SH-SY5Y (cell line): Measurements from ENCODE around the gene MRPL20.

Source experiments
- GATA2 ChIP-seq: IDR thresholded peaks from 2 replicates; pipeline ENCODE4 v1.6.1; 2011; ENCODE audit warnings: mild to moderate bottlenecking, low read depth, low read length
- GATA3 ChIP-seq: IDR thresholded peaks from 2 replicates; pipeline ENCODE4 v1.6.1; 2011; ENCODE audit warnings: low read depth, mild to moderate bottlenecking, low read length, moderate library complexity

Gene MRPL20

DNA sequence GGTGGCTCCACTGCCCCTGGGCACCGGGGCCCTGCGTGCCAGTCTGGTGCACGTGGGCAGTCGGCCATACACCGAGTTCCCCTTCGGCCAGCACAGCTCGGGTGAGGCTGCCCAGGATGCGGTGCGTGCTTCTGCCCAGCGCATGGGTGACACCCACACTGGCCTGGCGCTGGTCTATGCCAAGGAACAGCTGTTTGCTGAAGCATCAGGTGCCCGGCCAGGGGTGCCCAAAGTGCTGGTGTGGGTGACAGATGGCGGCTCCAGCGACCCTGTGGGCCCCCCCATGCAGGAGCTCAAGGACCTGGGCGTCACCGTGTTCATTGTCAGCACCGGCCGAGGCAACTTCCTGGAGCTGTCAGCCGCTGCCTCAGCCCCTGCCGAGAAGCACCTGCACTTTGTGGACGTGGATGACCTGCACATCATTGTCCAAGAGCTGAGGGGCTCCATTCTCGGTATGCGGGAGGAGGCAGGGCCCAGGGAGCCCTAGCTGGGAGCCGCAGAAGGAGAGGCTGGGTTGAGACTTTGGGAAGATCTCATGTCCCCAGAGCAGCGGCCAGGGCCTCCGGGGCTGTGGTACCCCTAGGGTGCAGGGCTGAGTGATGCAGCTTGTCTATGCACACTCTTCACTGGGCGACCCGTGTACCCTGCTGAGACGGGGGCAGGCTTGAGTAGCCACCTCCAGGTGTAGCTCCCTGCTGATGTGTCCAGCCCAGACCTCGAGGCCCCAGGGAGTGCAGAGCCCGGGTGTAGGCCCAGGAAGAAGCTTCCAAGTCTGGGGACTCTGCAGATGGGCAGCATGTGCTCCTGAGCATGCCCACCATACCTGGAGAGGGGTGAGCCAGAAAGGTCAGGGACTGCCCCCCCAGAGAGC lies 30.2 kb upstream of the MRPL20 start:
- TF ChIP-seq GATA3, result no peak
- no peak for TF ChIP-seq GATA2

DNA sequence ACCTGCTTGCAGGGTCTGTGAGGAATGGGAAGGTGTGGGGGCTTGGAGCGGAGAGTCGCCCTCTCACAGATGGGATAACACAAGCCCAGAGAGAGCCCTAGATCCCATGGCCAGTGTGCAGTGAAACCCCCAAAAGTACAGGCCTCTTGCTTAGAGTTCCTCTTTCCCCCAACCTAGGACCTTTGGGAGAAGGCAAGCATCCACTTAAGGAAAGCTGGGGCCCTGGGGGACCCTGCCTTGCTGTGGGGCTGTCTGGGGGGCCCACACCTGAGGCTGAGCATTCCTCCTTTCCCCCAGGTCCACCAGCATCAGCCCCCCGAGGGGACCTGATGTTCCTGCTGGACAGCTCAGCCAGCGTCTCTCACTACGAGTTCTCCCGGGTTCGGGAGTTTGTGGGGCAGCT lies 29.5 kb upstream of the MRPL20 start:
- TF ChIP-seq GATA2 (no peak), GATA3 (no peak)

DNA sequence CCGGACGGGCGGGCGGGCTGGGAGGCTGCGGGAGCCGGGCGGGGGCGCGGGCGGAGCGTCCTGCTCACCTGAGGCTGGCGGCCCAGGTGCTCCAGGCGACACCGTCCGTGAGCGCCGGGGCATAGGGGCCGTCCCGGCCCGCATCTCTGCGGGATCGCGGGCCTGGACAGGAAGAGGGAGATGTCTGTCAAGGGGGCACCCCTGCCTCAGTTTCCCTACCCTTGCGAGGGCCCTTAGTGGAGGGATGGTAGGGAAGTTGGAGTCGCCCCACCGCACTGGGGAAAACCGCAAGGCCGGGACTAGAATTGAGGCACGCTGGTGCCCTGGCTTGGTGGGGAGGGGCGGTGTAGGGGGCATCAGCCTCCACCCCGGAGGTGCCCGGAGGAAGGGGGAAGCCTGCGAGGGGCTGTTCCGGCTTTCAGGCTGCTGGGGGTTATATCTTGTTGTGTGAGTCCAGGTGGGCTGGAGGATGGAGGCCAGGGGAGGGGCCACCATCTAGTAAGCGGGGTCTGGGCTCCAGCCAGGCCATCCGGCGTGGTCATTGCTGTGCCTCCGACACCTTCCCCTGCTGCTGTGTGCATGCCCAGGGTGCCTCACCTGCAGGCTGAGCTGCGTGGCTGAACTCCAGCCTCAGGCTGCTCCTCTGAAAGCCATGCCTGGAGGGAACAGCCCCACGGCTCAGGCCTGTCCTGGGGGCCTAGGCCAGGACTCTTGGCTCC lies 29.0 kb upstream of the MRPL20 start:
- TF ChIP-seq GATA2 (no peak), GATA3 (no peak)

DNA sequence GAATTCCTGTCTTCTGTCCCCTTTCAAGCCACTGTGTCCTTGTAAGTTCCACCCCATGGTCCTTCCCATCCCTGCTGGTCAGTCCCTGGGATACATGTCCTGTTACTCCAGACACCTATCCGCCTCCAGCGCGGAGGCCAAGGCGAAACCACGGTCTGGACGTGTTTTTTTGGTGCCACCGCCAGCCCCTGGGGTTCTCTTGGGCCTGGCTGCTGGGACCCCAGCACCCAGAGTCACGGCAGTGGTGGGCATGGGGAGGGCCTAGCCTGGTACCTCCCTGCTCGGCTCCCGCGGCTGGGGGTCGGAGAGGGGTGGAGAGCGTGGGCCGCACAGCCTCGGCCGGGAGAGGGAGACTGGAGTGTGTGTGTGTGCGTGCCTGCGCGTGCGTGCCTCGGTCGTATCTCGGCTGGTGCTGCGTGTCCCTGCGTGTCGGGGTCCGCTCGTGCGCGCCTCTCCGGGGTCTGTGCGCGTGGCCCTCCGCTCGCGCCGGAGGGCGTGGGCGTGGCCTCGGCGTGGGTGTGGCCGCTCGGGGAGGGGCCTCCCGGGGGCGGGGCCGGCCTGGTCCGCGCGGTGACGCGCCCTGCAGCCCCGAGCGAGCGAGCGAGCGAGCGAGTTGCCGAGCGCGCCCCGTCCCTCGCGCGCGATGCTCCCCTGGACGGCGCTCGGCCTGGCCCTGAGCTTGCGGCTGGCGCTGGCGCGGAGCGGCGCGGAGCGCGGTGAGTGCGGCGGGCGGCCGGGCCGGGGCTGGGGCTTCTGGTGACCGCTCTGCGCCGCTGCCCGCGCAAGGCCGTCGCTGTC lies 28.2 kb upstream of the MRPL20 start, which contains the start of gene VWA1:
VWA1 (plus strand) TSS at position 585 of the 798 bp plus-strand sequence; CDS start at position 644, 59 bp downstream.
- TF ChIP-seq GATA2 (no peak), GATA3 (no peak)

DNA sequence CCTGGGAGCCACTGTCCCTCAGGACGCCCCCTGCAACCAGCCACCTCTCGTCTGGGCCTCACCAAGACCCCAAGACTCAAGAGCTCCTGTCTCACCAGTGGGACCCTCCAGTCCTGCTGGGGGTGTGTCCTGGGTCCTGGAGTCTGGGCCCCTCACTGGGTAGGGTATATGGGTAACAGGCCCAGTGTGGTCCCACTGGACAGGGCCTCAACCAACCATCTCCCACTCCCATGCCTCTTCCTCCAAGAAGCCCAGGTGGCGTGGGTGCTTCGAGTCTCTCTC lies 27.7 kb upstream of the MRPL20 start:
- TF ChIP-seq GATA3, result no peak
- no peak for TF ChIP-seq GATA2

DNA sequence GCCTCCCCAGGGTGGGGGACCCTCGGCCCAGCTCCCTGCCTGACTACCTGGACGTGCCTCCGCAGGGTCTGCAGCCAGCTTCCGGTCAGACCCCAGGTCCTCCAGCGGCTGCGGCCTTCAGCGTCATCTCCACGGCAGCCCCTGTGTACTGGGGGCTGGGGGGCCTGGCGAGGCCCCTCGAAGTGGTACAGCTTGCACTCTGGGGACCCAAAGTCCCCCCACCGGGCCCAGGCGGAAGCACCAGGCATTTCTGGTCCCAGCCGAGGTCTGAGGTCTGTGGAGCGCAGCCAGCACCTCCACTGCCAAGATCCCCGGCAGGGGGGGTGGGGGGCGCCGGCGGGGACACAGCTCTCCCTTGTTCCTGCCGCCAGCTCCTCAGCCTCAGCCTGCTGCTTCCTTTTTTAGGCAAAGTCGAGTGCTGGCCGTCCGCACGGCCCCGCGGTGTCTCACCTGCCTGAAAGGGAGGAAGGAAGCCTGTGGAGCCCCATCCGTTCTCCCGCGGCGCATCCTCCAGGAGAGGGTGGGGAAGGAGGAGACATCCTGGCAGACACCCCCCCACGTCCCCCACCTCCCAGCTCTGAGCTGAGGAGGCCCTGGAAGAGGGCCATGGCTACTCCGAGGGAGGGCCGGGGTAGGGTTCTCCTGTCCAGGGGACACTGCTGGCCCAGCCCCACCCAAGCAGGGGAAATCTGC lies 27.2 kb upstream of the MRPL20 start:
- TF ChIP-seq GATA3 (no peak), GATA2 (no peak)

DNA sequence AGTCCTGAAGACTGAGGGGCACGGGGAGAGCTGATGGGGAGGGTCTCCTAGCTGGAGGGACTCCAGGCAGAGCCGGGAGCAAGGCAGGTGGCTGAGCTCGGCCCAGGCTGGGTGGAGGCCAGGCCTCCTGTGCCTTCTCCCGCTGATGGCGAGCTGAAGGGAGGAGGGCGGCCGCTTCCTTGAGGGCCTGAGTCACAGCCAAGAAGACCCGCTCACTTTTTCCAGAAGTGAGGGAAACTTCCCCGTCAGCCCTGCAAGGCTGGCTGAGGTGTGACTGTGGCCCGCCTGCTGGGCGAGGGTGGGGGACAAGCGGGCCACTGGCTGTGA lies 26.7 kb upstream of the MRPL20 start:
- no peak for TF ChIP-seq GATA2

DNA sequence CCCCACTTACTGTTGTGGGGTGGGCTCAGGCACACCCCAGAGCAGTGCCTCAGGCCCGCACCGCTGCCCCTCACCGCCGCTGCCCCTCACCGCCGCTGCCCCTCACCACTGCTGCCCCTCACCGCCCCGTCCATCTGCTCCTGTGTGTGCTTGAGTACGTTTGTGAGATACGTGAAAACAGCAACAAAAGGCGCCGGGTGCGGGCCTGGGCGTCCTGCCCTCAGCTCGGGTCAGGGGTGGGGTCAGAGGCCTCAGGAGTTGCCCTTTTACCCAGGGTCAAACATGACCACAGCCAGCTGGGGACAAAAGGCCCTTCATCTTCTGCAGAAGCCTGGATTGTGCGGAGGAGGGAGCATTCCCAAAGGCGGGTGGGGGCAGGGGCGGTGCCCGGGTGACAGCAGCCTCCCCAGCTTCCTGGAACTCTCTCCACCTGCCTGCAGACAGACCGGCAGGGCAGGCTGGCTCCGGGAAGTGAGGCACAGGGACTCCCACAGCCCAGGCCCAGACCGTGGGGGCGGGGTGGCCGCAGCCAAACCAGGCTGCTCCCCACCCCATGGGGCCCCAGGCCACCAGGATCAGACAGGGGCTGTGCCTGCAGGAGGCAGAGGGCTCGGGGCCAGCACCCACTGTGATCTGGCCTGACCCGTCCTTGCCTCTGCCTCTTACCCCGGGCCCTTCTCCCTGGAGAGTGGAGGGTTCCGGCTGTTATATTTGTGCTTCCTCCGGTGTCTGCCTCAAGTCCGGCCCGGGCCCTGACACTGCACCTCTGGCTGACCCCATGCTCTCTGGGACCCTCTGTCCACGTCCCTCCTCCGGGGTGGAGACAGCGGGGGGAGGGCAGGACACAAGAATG lies 26.1 kb upstream of the MRPL20 start:
- TF ChIP-seq GATA2, result no peak
- TF ChIP-seq GATA3, result no peak

DNA sequence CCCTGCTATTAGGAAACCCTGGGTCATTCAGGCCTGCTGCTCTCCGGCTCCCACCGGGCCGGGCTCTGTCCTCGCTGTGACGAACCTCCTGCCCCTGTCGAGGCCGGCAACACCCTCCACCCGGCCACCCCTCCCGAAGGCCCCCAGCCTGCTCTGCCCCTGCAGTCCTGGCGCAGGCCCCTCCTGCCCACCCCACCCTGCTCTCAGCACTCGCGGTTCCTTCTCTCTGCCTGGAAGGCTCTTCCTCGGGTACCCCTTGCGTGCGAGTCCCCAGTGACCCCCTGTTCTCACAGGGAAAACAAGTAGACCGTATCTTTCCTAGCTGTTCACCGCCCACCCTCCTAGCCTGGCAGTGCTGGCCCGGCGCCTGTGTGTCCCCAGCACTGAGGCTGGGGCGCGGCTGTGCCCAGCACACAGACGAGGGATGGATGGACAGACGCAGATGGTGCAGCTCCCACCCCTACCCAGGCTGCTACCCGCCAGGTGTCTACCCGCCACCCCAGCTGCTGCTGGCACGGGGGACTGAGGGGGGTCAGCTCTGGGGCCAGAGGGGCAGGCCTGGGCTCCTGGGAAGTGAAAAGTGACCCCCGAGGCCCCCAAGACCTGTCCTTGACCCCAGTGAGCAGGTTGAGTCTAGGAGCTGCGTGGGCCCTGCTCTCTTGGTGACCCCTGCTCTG lies 25.3 kb upstream of the MRPL20 start:
- TF ChIP-seq GATA2 (no peak), GATA3 (no peak)

DNA sequence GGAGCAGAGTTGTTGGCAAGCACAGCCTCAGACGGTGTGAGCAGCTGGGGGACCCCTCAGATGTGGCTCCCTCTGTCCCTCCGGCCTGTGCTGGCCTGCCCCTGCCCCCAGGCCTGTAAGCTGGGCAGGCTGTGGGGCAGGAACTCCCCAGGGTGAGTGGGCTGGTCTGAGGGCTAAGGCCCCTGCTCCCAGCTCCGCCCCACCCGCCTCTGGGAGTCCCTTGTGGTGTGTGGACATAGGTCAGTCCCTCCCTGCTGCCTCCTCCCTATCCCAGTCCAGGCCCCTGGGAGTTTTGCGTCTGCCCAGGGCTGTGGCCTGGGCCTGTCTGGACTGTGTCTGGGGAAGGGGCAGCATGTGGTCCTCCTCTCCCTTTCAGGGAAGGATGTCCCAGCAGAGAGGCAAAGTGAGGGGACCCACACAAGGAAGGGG lies 24.8 kb upstream of the MRPL20 start:
- TF ChIP-seq GATA3 (no peak), GATA2 (no peak)

DNA sequence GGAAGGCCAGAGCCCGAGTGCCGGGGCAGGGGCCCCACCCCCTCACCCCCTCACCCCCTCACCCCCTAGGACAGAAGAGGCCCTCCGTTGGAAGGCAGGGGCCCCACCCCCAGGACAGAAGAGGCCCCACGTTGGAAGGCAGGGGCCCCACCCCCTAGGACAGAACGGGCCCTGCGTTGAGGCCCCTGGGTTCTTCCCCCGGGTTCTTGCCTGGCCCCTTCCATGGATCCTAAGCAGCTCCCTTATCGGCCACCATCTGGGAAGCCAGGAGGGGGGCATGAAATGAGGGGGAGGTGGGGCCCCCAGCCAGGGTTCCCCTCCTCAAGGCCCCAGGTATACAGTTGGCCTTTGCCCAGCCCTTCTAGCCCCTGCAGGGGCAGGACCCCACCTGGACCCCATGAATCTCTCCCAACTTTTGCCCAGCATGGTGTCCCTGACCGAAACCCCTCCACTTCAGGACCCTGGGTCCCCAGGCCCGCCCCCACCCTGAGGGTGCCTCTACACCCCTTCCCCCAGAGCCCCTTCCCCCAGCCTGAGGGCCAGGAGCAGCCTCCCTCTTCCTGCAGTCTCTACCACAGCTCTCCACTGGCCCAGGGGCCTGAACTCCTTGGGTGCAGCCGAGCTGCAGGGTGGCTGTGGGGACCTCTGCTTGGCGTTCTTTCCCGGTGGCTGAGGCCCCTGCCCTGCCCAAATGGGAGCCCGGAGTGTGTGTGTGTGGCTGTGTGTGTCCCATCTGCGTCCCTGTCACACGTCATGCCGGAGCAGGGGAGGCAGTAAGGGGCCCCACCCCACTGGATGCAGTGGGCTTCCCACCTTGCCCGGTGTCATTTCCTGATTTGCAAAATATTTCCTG lies 24.1 kb upstream of the MRPL20 start:
- TF ChIP-seq GATA3 (no peak), GATA2 (no peak)
